Measurements from ENCODE around the gene ADCY9.

DNA sequence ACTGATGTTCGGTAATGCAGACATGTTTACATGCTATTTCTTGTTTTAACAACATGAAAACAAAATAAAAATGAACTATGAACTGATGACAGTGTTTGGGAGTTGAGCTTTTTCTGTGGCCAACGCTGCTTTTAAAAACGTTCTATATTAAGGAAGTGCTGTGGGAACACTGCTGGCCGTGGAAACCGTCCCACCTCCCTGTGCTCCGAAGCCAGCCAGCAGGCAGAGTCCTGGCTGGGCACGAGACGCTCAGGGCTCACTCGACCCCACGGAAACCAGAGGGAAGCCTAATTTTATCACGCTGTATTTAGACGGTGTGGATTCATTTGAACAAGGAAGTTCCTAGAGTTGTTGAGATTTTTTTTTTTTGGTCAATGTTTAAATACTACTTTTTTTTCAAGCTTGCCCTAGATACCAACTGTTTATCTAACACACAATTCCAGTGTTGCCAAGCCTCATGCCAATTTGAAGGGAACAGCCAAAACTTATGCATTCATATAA lies 25.8 kb downstream of the ADCY9 start:
- TF ChIP-seq, protein P1, sequence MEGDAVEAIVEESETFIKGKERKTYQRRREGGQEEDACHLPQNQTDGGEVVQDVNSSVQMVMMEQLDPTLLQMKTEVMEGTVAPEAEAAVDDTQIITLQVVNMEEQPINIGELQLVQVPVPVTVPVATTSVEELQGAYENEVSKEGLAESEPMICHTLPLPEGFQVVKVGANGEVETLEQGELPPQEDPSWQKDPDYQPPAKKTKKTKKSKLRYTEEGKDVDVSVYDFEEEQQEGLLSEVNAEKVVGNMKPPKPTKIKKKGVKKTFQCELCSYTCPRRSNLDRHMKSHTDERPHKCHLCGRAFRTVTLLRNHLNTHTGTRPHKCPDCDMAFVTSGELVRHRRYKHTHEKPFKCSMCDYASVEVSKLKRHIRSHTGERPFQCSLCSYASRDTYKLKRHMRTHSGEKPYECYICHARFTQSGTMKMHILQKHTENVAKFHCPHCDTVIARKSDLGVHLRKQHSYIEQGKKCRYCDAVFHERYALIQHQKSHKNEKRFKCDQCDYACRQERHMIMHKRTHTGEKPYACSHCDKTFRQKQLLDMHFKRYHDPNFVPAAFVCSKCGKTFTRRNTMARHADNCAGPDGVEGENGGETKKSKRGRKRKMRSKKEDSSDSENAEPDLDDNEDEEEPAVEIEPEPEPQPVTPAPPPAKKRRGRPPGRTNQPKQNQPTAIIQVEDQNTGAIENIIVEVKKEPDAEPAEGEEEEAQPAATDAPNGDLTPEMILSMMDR (IDR thresholded peaks at IDR 0.05; ENCODE audit: poor library complexity, severe bottlenecking): no peak
- TF ChIP-seq, protein P2, sequence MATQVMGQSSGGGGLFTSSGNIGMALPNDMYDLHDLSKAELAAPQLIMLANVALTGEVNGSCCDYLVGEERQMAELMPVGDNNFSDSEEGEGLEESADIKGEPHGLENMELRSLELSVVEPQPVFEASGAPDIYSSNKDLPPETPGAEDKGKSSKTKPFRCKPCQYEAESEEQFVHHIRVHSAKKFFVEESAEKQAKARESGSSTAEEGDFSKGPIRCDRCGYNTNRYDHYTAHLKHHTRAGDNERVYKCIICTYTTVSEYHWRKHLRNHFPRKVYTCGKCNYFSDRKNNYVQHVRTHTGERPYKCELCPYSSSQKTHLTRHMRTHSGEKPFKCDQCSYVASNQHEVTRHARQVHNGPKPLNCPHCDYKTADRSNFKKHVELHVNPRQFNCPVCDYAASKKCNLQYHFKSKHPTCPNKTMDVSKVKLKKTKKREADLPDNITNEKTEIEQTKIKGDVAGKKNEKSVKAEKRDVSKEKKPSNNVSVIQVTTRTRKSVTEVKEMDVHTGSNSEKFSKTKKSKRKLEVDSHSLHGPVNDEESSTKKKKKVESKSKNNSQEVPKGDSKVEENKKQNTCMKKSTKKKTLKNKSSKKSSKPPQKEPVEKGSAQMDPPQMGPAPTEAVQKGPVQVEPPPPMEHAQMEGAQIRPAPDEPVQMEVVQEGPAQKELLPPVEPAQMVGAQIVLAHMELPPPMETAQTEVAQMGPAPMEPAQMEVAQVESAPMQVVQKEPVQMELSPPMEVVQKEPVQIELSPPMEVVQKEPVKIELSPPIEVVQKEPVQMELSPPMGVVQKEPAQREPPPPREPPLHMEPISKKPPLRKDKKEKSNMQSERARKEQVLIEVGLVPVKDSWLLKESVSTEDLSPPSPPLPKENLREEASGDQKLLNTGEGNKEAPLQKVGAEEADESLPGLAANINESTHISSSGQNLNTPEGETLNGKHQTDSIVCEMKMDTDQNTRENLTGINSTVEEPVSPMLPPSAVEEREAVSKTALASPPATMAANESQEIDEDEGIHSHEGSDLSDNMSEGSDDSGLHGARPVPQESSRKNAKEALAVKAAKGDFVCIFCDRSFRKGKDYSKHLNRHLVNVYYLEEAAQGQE (IDR thresholded peaks at IDR 0.05; ENCODE audit: borderline replicate concordance): no peak
- TF ChIP-seq MXI1 (conservative IDR thresholded peaks at IDR 0.05; ENCODE audit: poor library complexity, severe bottlenecking) (no peak), POLR2AphosphoS5 (IDR thresholded peaks at IDR 0.05) (no peak), EZH2 (IDR thresholded peaks at IDR 0.05; ENCODE audit: borderline replicate concordance, insufficient read depth, low read length, poor library complexity, severe bottlenecking) (no peak), EP300 (conservative IDR thresholded peaks at IDR 0.05; ENCODE audit: poor library complexity, severe bottlenecking) (no peak)

All from neural cell (in vitro differentiated cells).